ENCODE measurements around the gene AADACL2. TPM values are rescaled to one million over a fixed set of nuclear protein-coding genes. Genes with fewer than 3 reads are reported as not detected.

The AADACL2 gene
- total and polyA plus RNA-seq, 2 experiments from 2014 or later, result not detected

- TF ChIP-seq ETS1 (IDR thresholded peaks at IDR 0.05) (no peak), CREB1 (CRISPR knock-in tag; IDR thresholded peaks at IDR 0.05; ENCODE audit: low read depth) (no peak), ZNF462 (CRISPR knock-in tag; IDR thresholded peaks at IDR 0.05) (no peak)
Observed at GRCh38 chr3:151774910-151775309, 41.2 kb downstream of the AADACL2 start (continued).

GRCh38 chr3:151775314-151776258 lies 41.9 kb downstream of the AADACL2 start:
- no peaks in the 10 kb centered on the region for H4K20me1 ChIP-seq (replicated peaks; ENCODE audit: insufficient read depth)
- Mint-ChIP-seq H3K27me3 (ENCODE audit: insufficient read depth, low read depth, poor library complexity) (no peaks in the 10 kb centered on the region), H3K4me1 (peaks cover 4% of the 10 kb centered on the region; the same call in 2 of the 3 replicates), H3K9me3 (no peaks in the 10 kb centered on the region), H3K27ac (no peak overlapping the region; the same call in 1 of the 2 replicates), H3K36me3 (ENCODE audit: low read depth) (no peaks in the 10 kb centered on the region), H3K4me3 (no peak overlapping the region)
- no peaks in the 10 kb centered on the region for H3K9me2 ChIP-seq (ENCODE audit: insufficient read depth)
- no peaks in the 10 kb centered on the region for H3K79me2 ChIP-seq (replicated peaks; ENCODE audit: insufficient read depth)
- no peaks in the 10 kb centered on the region for H3K36me3 ChIP-seq (ENCODE audit: insufficient read depth)
- H3K27ac ChIP-seq (ENCODE audit: low read depth), result no peak overlapping the region
- no peaks in the 10 kb centered on the region for H3F3A ChIP-seq (replicated peaks; ENCODE audit: low read depth)
- H3K4me1 ChIP-seq (ENCODE audit: insufficient read depth), result peaks cover 5% of the 10 kb centered on the region
- H3K4me2 ChIP-seq, result no peak overlapping the region
- H2AFZ ChIP-seq, result peak overlapping the region; percentile 81; the same call in 1 of the 2 replicates
- H3K27me3 ChIP-seq (ENCODE audit: insufficient read depth), result no peaks in the 10 kb centered on the region
- DNase-seq (ENCODE audit: low spot score), result no peak
- no peak for ATAC-seq
- no peak overlapping the region for H3K4me3 ChIP-seq
- TF ChIP-seq NANOG (IDR thresholded peaks at IDR 0.05; ENCODE audit: borderline replicate concordance) (no peak), ZNF114 (CRISPR knock-in tag; IDR thresholded peaks at IDR 0.05) (no peak), JUNB (IDR thresholded peaks at IDR 0.05; ENCODE audit: unreplicated experiment) (no peak), ZNF331 (CRISPR knock-in tag; IDR thresholded peaks at IDR 0.05; ENCODE audit: low read depth) (no peak), EZH2phosphoT487 (IDR thresholded peaks at IDR 0.05; ENCODE audit: unreplicated experiment) (no peak)
